ENCODE results near the gene PTPN20.

PTPN20 gene

GRCh38 chr10:46998595-46998994 lies 87.4 kb downstream of the PTPN20 start:
- Histone ChIP-seq H3K4me3 (replicated peaks; ENCODE audit: insufficient read depth, low read length) (no peak overlapping the region), H3K27ac (replicated peaks) (no peak overlapping the region), H3K27me3 (ENCODE audit: insufficient read depth, poor library complexity, severe bottlenecking) (peaks cover 2% of the 10 kb centered on the region)
- TF ChIP-seq CTCF (IDR thresholded peaks at IDR 0.05; ENCODE audit: insufficient read depth, low read length), result no peak
- no peak for TF ChIP-seq POLR2AphosphoS5 (IDR thresholded peaks at IDR 0.05; ENCODE audit: low read depth)
- TF ChIP-seq SPI1 (IDR thresholded peaks at IDR 0.05; ENCODE audit: borderline replicate concordance, low read depth), result no peak
- TF ChIP-seq REST (IDR thresholded peaks at IDR 0.05; ENCODE audit: insufficient replicate concordance, low read depth), result no peak
- no peak for TF ChIP-seq GABPA (IDR thresholded peaks at IDR 0.05; ENCODE audit: low read depth)
- no peak for DNase-seq (ENCODE audit: low read depth in 1 of 2, low spot score in 1 of 2)

GRCh38 chr10:46999217-46999616 lies 88.0 kb downstream of the PTPN20 start:
- no peak for DNase-seq (ENCODE audit: low read depth in 1 of 2, low spot score in 1 of 2)
- Histone ChIP-seq H3K27me3 (ENCODE audit: insufficient read depth, poor library complexity, severe bottlenecking) (peaks cover 2% of the 10 kb centered on the region), H3K4me3 (replicated peaks; ENCODE audit: insufficient read depth, low read length) (no peak overlapping the region), H3K27ac (replicated peaks) (no peak overlapping the region)
- no peak for TF ChIP-seq POLR2AphosphoS5 (IDR thresholded peaks at IDR 0.05; ENCODE audit: low read depth)
- no peak for TF ChIP-seq REST (IDR thresholded peaks at IDR 0.05; ENCODE audit: insufficient replicate concordance, low read depth)
- TF ChIP-seq SPI1 (IDR thresholded peaks at IDR 0.05; ENCODE audit: borderline replicate concordance, low read depth), result no peak
- no peak for TF ChIP-seq CTCF (IDR thresholded peaks at IDR 0.05; ENCODE audit: insufficient read depth, low read length)
- TF ChIP-seq GABPA (IDR thresholded peaks at IDR 0.05; ENCODE audit: low read depth), result no peak

GRCh38 chr10:47008769-47009168 lies 97.5 kb downstream of the PTPN20 start:
- H3K27me3 ChIP-seq (ENCODE audit: insufficient read depth, poor library complexity, severe bottlenecking), result peaks cover 2% of the 10 kb centered on the region
- TF ChIP-seq GABPA (IDR thresholded peaks at IDR 0.05; ENCODE audit: low read depth) (no peak), CTCF (IDR thresholded peaks at IDR 0.05; ENCODE audit: insufficient read depth, low read length) (no peak)
- H3K4me3 ChIP-seq (replicated peaks; ENCODE audit: insufficient read depth, low read length), result no peak overlapping the region
- no peak for DNase-seq (ENCODE audit: low read depth in 1 of 2, low spot score in 1 of 2)
- H3K27ac ChIP-seq (replicated peaks), result no peak overlapping the region

- peaks cover 2% of the 10 kb centered on the region for H3K27me3 ChIP-seq (ENCODE audit: insufficient read depth, poor library complexity, severe bottlenecking)
- H3K4me3 ChIP-seq (replicated peaks; ENCODE audit: insufficient read depth, low read length), result no peak overlapping the region
- TF ChIP-seq POLR2AphosphoS5 (IDR thresholded peaks at IDR 0.05; ENCODE audit: low read depth), result no peak
- TF ChIP-seq SPI1 (IDR thresholded peaks at IDR 0.05; ENCODE audit: borderline replicate concordance, low read depth), result no peak
- no peak for TF ChIP-seq GABPA (IDR thresholded peaks at IDR 0.05; ENCODE audit: low read depth)
- TF ChIP-seq REST (IDR thresholded peaks at IDR 0.05; ENCODE audit: insufficient replicate concordance, low read depth), result no peak
- TF ChIP-seq CTCF (IDR thresholded peaks at IDR 0.05; ENCODE audit: insufficient read depth, low read length), result no peak
- H3K27ac ChIP-seq (replicated peaks), result no peak overlapping the region
- no peak for DNase-seq (ENCODE audit: low read depth in 1 of 2, low spot score in 1 of 2)
These were observed 98.1 kb downstream of the PTPN20 start for GRCh38 chr10:47009215-47009838.

Data from HL-60 (cell line).